K562 (cell line): ENCODE results near the gene KDM4C. TPM values are rescaled to one million over a fixed set of nuclear protein-coding genes. Genes with fewer than 3 reads are reported as not detected.

ENCODE experiments used
- ATAC-seq: fragments of 200-7000 bp; cut with Tn5 transposase; 3 replicates; pipeline ENCODE4 v1.9.1; 2020; ENCODE audit warnings: moderate library complexity
- BruUV-seq: library from RNA; stranded (reverse); fragments of 400-500 nt; replicated peaks from 2 replicates; lab custom pipeline; 2021; lab: Mats Ljungman, UMichigan
- CTCF ChIA-PET: fragments of 300-600 bp; formaldehyde crosslinking; extraction: SDS; loops from one replicate; lab custom pipeline; 2021; ENCODE audit warnings: low intra/inter-chr PET ratio; lab: Yijun Ruan, JAX
- POLR2A ChIA-PET: fragments of 300-600, 350-650 bp; sonication (Branson Sonifier 250); formaldehyde crosslinking; extraction: SDS; loops from one replicate; lab custom pipeline; 2021; ENCODE audit warnings: antibody characterized with exemption, inconsistent platforms; lab: Yijun Ruan, JAX
- DNase-seq, 4 experiments: peaks; one replicate each; pipeline versions ENCODE4 v3.0.0 to v3.0.0-alpha.2; 2011 to 2018; ENCODE audit warnings: low spot score in 3 of 4, mixed read lengths in 3 of 4; ENCODE audit errors: extremely low read depth in 1 of 4
- FAIRE-seq: peaks from 2 replicates; lab custom pipeline; 2011; peaks lifted over from hg19 to GRCh38; lab: Jason Lieb, UNC
- H2AFZ ChIP-seq: 2 replicates; pipeline ENCODE4 v1.6.0; 2011; ENCODE audit warnings: low read depth, low read length, control low read depth, inconsistent platforms
- H3K27ac ChIP-seq: fragments of 200-600 bp; 3 replicates; pipeline ENCODE4 v1.8.0; 2011; ENCODE audit warnings: low read depth, mild to moderate bottlenecking, control low read depth, inconsistent platforms, low read length, moderate library complexity, mixed read lengths; ENCODE audit errors: extremely low read depth
- H3K27me3 ChIP-seq, 2 experiments: fragments of 300-600 bp in 1 of 2; 2 replicates in 1 of 2; 3 replicates in 1 of 2; pipeline versions ENCODE4 v1.6.0 to v1.8.0; 2011; ENCODE audit warnings: inconsistent platforms in 2 of 2, low read length in 2 of 2, mild to moderate bottlenecking in 1 of 2, mixed read lengths in 1 of 2, moderate library complexity in 1 of 2; ENCODE audit not compliant: control insufficient read depth in 2 of 2, insufficient read depth in 2 of 2
- H3K36me3 ChIP-seq: fragments of 300-600 bp; 3 replicates; pipeline ENCODE4 v1.8.0; 2011; ENCODE audit warnings: mild to moderate bottlenecking, low read length, inconsistent platforms; ENCODE audit not compliant: control insufficient read depth, insufficient read depth
- H3K4me1 ChIP-seq, 2 experiments: fragments of 200-600 bp in 1 of 2; replicated peaks in 1 of 2; 2 replicates in 1 of 2; 3 replicates in 1 of 2; pipeline versions ENCODE4 v1.5.1 to v1.8.0; 2011; ENCODE audit warnings: inconsistent platforms in 2 of 2, low read length in 2 of 2, mild to moderate bottlenecking in 1 of 2, mixed read lengths in 1 of 2, moderate library complexity in 1 of 2; ENCODE audit not compliant: control insufficient read depth in 2 of 2, insufficient read depth in 2 of 2
- H3K4me2 ChIP-seq: 2 replicates; pipeline ENCODE4 v1.6.1; 2011; ENCODE audit warnings: low read length, control low read depth, inconsistent platforms, mixed read lengths; ENCODE audit not compliant: insufficient read depth
- H3K4me3 ChIP-seq: fragments of 200-600 bp; sonication (generic), shearing (Covaris generic); 2 replicates; pipeline ENCODE4 v1.5.1; 2016; ENCODE audit warnings: control low read depth, inconsistent platforms
- H3K79me2 ChIP-seq: fragments of 200-600 bp; 3 replicates; pipeline ENCODE4 v1.8.0; 2011; ENCODE audit warnings: low read length, inconsistent platforms; ENCODE audit not compliant: control insufficient read depth, insufficient read depth
- H3K9ac ChIP-seq, 2 experiments: 2 replicates each; pipeline versions ENCODE4 v1.6.0 to v1.6.1; 2011; ENCODE audit warnings: low read depth in 2 of 2, low read length in 2 of 2, control low read depth in 1 of 2, inconsistent platforms in 1 of 2, mild to moderate bottlenecking in 1 of 2, mixed read lengths in 1 of 2; ENCODE audit not compliant: insufficient read depth in 1 of 2
- H3K9me1 ChIP-seq: one replicate; pipeline ENCODE4 v1.6.0; 2011; ENCODE audit warnings: inconsistent platforms, mild to moderate bottlenecking, low read length, moderate library complexity; ENCODE audit not compliant: control insufficient read depth, insufficient read depth
- H3K9me3 ChIP-seq: replicated peaks from 2 replicates; pipeline ENCODE4 v1.5.1; 2011; ENCODE audit warnings: low read depth, low read length, inconsistent platforms; ENCODE audit not compliant: control insufficient read depth, insufficient read depth
- H4K20me1 ChIP-seq: replicated peaks from 2 replicates; pipeline ENCODE4 v1.6.1; 2011; ENCODE audit warnings: low read length, inconsistent platforms, mixed read lengths; ENCODE audit not compliant: control insufficient read depth, insufficient read depth
- CBFA2T2 ChIP-seq: fragments of 450-650 bp; conservative IDR thresholded peaks from 2 replicates; pipeline ENCODE4 v1.6.1; 2017; ENCODE audit warnings: mild to moderate bottlenecking
- CTBP1 ChIP-seq: fragments of 450-650 bp; IDR thresholded peaks from 2 replicates; pipeline ENCODE4 v1.6.1; 2016; ENCODE audit warnings: borderline replicate concordance
- E2F5 ChIP-seq: sonication (generic); formaldehyde crosslinking; IDR thresholded peaks from 2 replicates; pipeline ENCODE4 v1.8.0; 2022; ENCODE audit warnings: mild to moderate bottlenecking, missing genetic modification reagents
- HDAC3 ChIP-seq: fragments of 450-650 bp; IDR thresholded peaks from 2 replicates; pipeline ENCODE4 v1.6.1; 2018; ENCODE audit warnings: borderline replicate concordance, mild to moderate bottlenecking, moderate library complexity; ENCODE audit not compliant: partially characterized antibody
- KLF1 ChIP-seq: fragments of 450-650 bp; IDR thresholded peaks from 2 replicates; pipeline ENCODE4 v1.6.1; 2016; ENCODE audit warnings: missing genetic modification characterization, missing compliant biosample characterization
- MYBL2 ChIP-seq, 2 experiments: fragments of 450-650 bp in 1 of 2; sonication (generic) in 1 of 2; formaldehyde crosslinking in 1 of 2; IDR thresholded peaks; 2 replicates each; pipeline versions ENCODE4 v1.6.1 to v1.8.1; 2017 to 2022; ENCODE audit warnings: borderline replicate concordance in 1 of 2, inconsistent platforms in 1 of 2, low read depth in 1 of 2, mild to moderate bottlenecking in 1 of 2, missing genetic modification reagents in 1 of 2, moderate library complexity in 1 of 2
- NRF1 ChIP-seq, 2 experiments: fragments of 450-650 bp; IDR thresholded peaks in 1 of 2; conservative IDR thresholded peaks in 1 of 2; 2 replicates each; pipeline ENCODE4 v1.6.1; 2014; ENCODE audit warnings: mild to moderate bottlenecking in 2 of 2
- RBM39 ChIP-seq: fragments of 200-400 bp; formaldehyde crosslinking; optimal IDR thresholded peaks from 2 replicates; pipeline ENCODE3; 2018; ENCODE audit warnings: low read depth, low read length
- SIN3B ChIP-seq: fragments of 450-650 bp; IDR thresholded peaks from 2 replicates; pipeline ENCODE4 v1.6.1; 2017; ENCODE audit warnings: low read depth, mild to moderate bottlenecking, moderate library complexity
- SRF ChIP-seq, 2 experiments: fragments of 250-450, 450-650 bp in 1 of 2; sonication (Bioruptor Pico) in 1 of 2; sonication (generic) in 1 of 2; formaldehyde crosslinking; IDR thresholded peaks; 2 replicates each; pipeline versions ENCODE4 v1.5.0 to v1.5.1; 2020 to 2022; ENCODE audit warnings: mild to moderate bottlenecking in 1 of 2, missing genetic modification reagents in 1 of 2
- TCF7 ChIP-seq: sonication (generic); IDR thresholded peaks from 2 replicates; pipeline ENCODE4 v1.6.1; 2016; ENCODE audit warnings: antibody characterized with exemption, borderline replicate concordance
- ZNF318 ChIP-seq, 2 experiments: fragments of 450-650 bp; IDR thresholded peaks; 2 replicates each; pipeline ENCODE4 v1.6.1; 2016; ENCODE audit warnings: mild to moderate bottlenecking in 2 of 2, borderline replicate concordance in 1 of 2, low read depth in 1 of 2, moderate library complexity in 1 of 2
- ZNF511 ChIP-seq: sonication (generic); formaldehyde crosslinking; IDR thresholded peaks from 2 replicates; pipeline ENCODE4 v1.8.0; 2022; ENCODE audit warnings: mild to moderate bottlenecking, missing genetic modification reagents
- WGBS: fragments of 100-300 bp; shearing (Covaris generic); methylation state at CpG from one replicate; pipeline ENCODE4 v1.1.6; 2016; ENCODE audit warnings: low coverage, mixed read lengths; ENCODE audit not compliant: insufficient coverage; ENCODE audit errors: missing lambda C conversion rate; 5-methylcytosine and 5-hydroxymethylcytosine counted together
- in situ Hi-C: fragments of 300-500 bp; cut with MboI; formaldehyde crosslinking; loops from 4 replicates; pipeline ENCODE4 v1.15.0; 2018; ENCODE audit warnings: inconsistent platforms, mixed read lengths
- intact Hi-C: fragments of 100-400 bp; cut with micrococcal nuclease; formaldehyde crosslinking; loops from 2 replicates; pipeline ENCODE4 v1.14.2; 2022
- polyA plus RNA-seq, 8 experiments: library from polyadenylated mRNA; depleted of rRNA in 4 of 8; stranded (reverse) in 5 of 8; unstranded in 3 of 8; fragments of >200 nt; fragmentation: Nextera tagmentation in 2 of 8; fragmentation: Illumina TruSeq in 1 of 8; extraction: Ambion mirVana in 2 of 8; extraction: Trizol in 1 of 8; gene quantifications; 2 replicates each; pipeline versions ENCODE4 v1.2.1 to v1.2.3, GENCODE V29; 2011 to 2014; ENCODE audit warnings: inconsistent platforms in 1 of 8, missing spikeins in 1 of 8
- total RNA-seq, 7 experiments: library from RNA; depleted of rRNA in 6 of 7; stranded (reverse); fragments of >200 nt in 6 of 7; fragmentation: Illumina TruSeq in 2 of 7; extraction: Trizol in 2 of 7; gene quantifications; 2 replicates each; pipeline versions ENCODE4 v1.2.1 to v1.2.3, GENCODE V29; 2011 to 2021; ENCODE audit warnings: low replicate concordance in 1 of 7

The KDM4C gene
- total and polyA plus RNA-seq, 9 of the 15 experiments (the other 6 are each of a cell fraction or from before 2014, with no cell fraction given) = 5.4 to 17.0 (median 12.6) TPM

GRCh38 chr9:7006417-7006816, 248.6 kb downstream of the KDM4C start:
- no peaks in the 10 kb centered on the region for H3K79me2 ChIP-seq
- intact Hi-C loops = no loop called here
- FAIRE-seq (no peak), DNase-seq (no peak), ATAC-seq (no peak)
- no peaks in the 10 kb centered on the region for H3K4me1 ChIP-seq
- WGBS = 75% methylated on average over 1 of the region's 2 CpGs
- H3K4me2 ChIP-seq = no peak overlapping the region
- no peak overlapping the region for H3K4me3 ChIP-seq
- H3K9ac ChIP-seq = no peak overlapping the region
- no peaks in the 10 kb centered on the region for H4K20me1 ChIP-seq
- H2AFZ ChIP-seq = no peak overlapping the region
- H3K27ac ChIP-seq = no peak overlapping the region
- H3K36me3 ChIP-seq = peaks cover 12% of the 10 kb centered on the region; the same call in 2 of the 3 replicates
- POLR2A ChIA-PET = interaction anchor here (0.7 kb wide), 1 partner anchor 9 kb away, joined by 3 read pairs; no protein-coding TSS in a partner anchor
- H3K9me1 ChIP-seq = no peaks in the 10 kb centered on the region
- in situ Hi-C loops = no loop called here
- CTCF ChIA-PET = no interaction called here
- H3K27me3 ChIP-seq = no peaks in the 10 kb centered on the region
- no TSS peak for BruUV-seq
- peaks cover 2% of the 10 kb centered on the region; the same call in 1 of the 2 replicates for H3K9me3 ChIP-seq
- TF ChIP-seq CBFA2T2 (no peak), E2F5 (no peak), CTBP1 (no peak), ZNF511 (CRISPR knock-in tag) (no peak), NRF1 (conservative IDR thresholded peaks at IDR 0.05 in 1 of 2, IDR thresholded peaks at IDR 0.05 in 1 of 2) (no peak), ZNF318 (IDR thresholded peaks at IDR 0.05; ENCODE audit: borderline replicate concordance in 1 of 2, low read depth in 1 of 2) (no peak), KLF1 (tag) (no peak), TCF7 (no peak), RBM39 (no peak), MYBL2 (IDR thresholded peaks at IDR 0.05; ENCODE audit: low read depth) (no peak), MYBL2 (CRISPR knock-in tag; IDR thresholded peaks at IDR 0.05; ENCODE audit: borderline replicate concordance) (no peak), HDAC3 (no peak), SRF (CRISPR knock-in tag; IDR thresholded peaks at IDR 0.05) (no peak), SIN3B (no peak)
